Mesenchymal stem cell (in vitro differentiated cells and primary cell): ENCODE results near the gene PAPOLB.
A peak's percentile ranks its signal among the peaks of the same experiment; 100 is the strongest.

Experiments
- DNase-seq: peaks from one replicate; pipeline ENCODE4 v3.0.0-alpha.2; 2013
- H2AFZ ChIP-seq: one replicate; pipeline ENCODE4 v1.6.1; 2013; ENCODE audit warnings: low read depth, mild to moderate bottlenecking, control low read depth, inconsistent platforms, low read length, moderate library complexity
- H2AK5ac ChIP-seq: 2 replicates; pipeline ENCODE4 v1.6.1; 2013; ENCODE audit warnings: low read length, moderate library complexity, mild to moderate bottlenecking, inconsistent platforms; ENCODE audit not compliant: severe bottlenecking
- H2BK120ac ChIP-seq: one replicate; pipeline ENCODE4 v1.6.1; 2013; ENCODE audit warnings: low read depth, mild to moderate bottlenecking, inconsistent platforms, low read length, moderate library complexity
- H2BK12ac ChIP-seq, 2 experiments: one replicate each; pipeline ENCODE4 v1.6.1; 2013; ENCODE audit warnings: inconsistent platforms in 2 of 2, low read length in 2 of 2, mild to moderate bottlenecking in 2 of 2, moderate library complexity in 2 of 2, control low read depth in 1 of 2
- H2BK15ac ChIP-seq: one replicate; pipeline ENCODE4 v1.6.1; 2013; ENCODE audit warnings: mild to moderate bottlenecking, low read depth, inconsistent platforms; ENCODE audit not compliant: poor library complexity, severe bottlenecking
- H2BK5ac ChIP-seq: 2 replicates; pipeline ENCODE4 v1.6.1; 2013; ENCODE audit warnings: low read depth, mild to moderate bottlenecking, low read length, control low read depth, inconsistent platforms; ENCODE audit not compliant: poor library complexity, severe bottlenecking
- H3K14ac ChIP-seq, 2 experiments: one replicate each; pipeline ENCODE4 v1.6.1; 2013; ENCODE audit warnings: inconsistent platforms in 2 of 2, low read length in 2 of 2, control low read depth in 1 of 2, mild to moderate bottlenecking in 1 of 2, moderate library complexity in 1 of 2
- H3K18ac ChIP-seq, 2 experiments: one replicate each; pipeline ENCODE4 v1.6.1; 2013; ENCODE audit warnings: inconsistent platforms in 2 of 2, low read length in 2 of 2, control low read depth in 1 of 2, low read depth in 1 of 2, mild to moderate bottlenecking in 1 of 2
- H3K23ac ChIP-seq, 2 experiments: one replicate each; pipeline ENCODE4 v1.6.1; 2013; ENCODE audit warnings: inconsistent platforms in 2 of 2, low read length in 2 of 2, mild to moderate bottlenecking in 2 of 2, moderate library complexity in 2 of 2, control low read depth in 1 of 2
- H3K27ac ChIP-seq: 2 replicates; pipeline ENCODE4 v1.5.1; 2013; ENCODE audit warnings: mild to moderate bottlenecking, moderate library complexity, low read length, control low read depth, inconsistent platforms; ENCODE audit not compliant: poor library complexity, severe bottlenecking
- H3K27me3 ChIP-seq, 2 experiments: 2 replicates each; pipeline versions ENCODE4 v1.6.1 to v1.7.0; 2013; ENCODE audit warnings: low read length in 2 of 2, mild to moderate bottlenecking in 2 of 2, moderate library complexity in 2 of 2, control low read depth in 1 of 2, inconsistent platforms in 1 of 2; ENCODE audit not compliant: control insufficient read depth in 1 of 2, insufficient read depth in 1 of 2
- H3K36me3 ChIP-seq, 2 experiments: 2 replicates each; pipeline versions ENCODE4 v1.6.1 to v1.7.0; 2013; ENCODE audit warnings: low read length in 2 of 2, control low read depth in 1 of 2, inconsistent platforms in 1 of 2, low read depth in 1 of 2, mild to moderate bottlenecking in 1 of 2; ENCODE audit not compliant: insufficient read depth in 2 of 2, control insufficient read depth in 1 of 2
- H3K4ac ChIP-seq, 2 experiments: one replicate each; pipeline ENCODE4 v1.6.1; 2013; ENCODE audit warnings: inconsistent platforms in 2 of 2, low read length in 2 of 2, mild to moderate bottlenecking in 2 of 2, moderate library complexity in 2 of 2, control low read depth in 1 of 2, low read depth in 1 of 2
- H3K4me1 ChIP-seq: 2 replicates; pipeline ENCODE4 v1.6.1; 2013; ENCODE audit warnings: low read depth, low read length, control low read depth; ENCODE audit not compliant: control insufficient read depth, insufficient read depth
- H3K4me2 ChIP-seq: 2 replicates; pipeline ENCODE4 v1.6.1; 2013; ENCODE audit warnings: low read length, mild to moderate bottlenecking, inconsistent platforms; ENCODE audit not compliant: poor library complexity, severe bottlenecking
- H3K4me3 ChIP-seq, 2 experiments: 2 replicates each; pipeline versions ENCODE4 v1.5.1 to v1.7.0; 2013; ENCODE audit warnings: low read length in 2 of 2, mild to moderate bottlenecking in 2 of 2, control low read depth in 1 of 2, low read depth in 1 of 2; ENCODE audit not compliant: insufficient read depth in 1 of 2
- H3K79me1 ChIP-seq: replicated peaks from 2 replicates; pipeline ENCODE4 v1.6.1; 2013; ENCODE audit warnings: mild to moderate bottlenecking, control low read depth, low read length, inconsistent platforms; ENCODE audit not compliant: poor library complexity, severe bottlenecking
- H3K9ac ChIP-seq: 2 replicates; pipeline ENCODE4 v1.7.0; 2013; ENCODE audit warnings: mild to moderate bottlenecking, low read length, moderate library complexity
- H3K9me3 ChIP-seq: 2 replicates; pipeline ENCODE4 v1.7.0; 2013; ENCODE audit warnings: mild to moderate bottlenecking, low read length; ENCODE audit not compliant: control insufficient read depth
- H4K8ac ChIP-seq: one replicate; pipeline ENCODE4 v1.6.1; 2013; ENCODE audit warnings: inconsistent platforms, mild to moderate bottlenecking, low read length, moderate library complexity
- H4K91ac ChIP-seq: one replicate; pipeline ENCODE4 v1.6.1; 2013; ENCODE audit warnings: mild to moderate bottlenecking, low read length, inconsistent platforms
- WGBS: methylation state at CpG from one replicate; pipeline ENCODE4 v1.1.7; 2013; ENCODE audit warnings: mixed read lengths; 5-methylcytosine and 5-hydroxymethylcytosine counted together

PAPOLB gene

GRCh38 chr7:4831723-4832495 lies 29.9 kb downstream of the PAPOLB start:
- no peak overlapping the region for H4K91ac ChIP-seq
- H3K23ac ChIP-seq, result no peak overlapping the region
- no peak overlapping the region for H3K4me2 ChIP-seq
- WGBS, result 87% methylated on average over 17 of the region's 17 CpGs
- H3K79me1 ChIP-seq, result no peaks in the 10 kb centered on the region
- no peaks in the 10 kb centered on the region for H3K36me3 ChIP-seq
- H3K4me3 ChIP-seq, result no peak overlapping the region
- no peak overlapping the region for H3K4ac ChIP-seq
- no peak overlapping the region for H4K8ac ChIP-seq
- no peak for DNase-seq
- no peak overlapping the region for H3K9ac ChIP-seq
- H2BK5ac ChIP-seq, result no peak overlapping the region
- H2BK12ac ChIP-seq, result no peak overlapping the region
- no peak overlapping the region for H2AK5ac ChIP-seq
- H2BK120ac ChIP-seq, result no peak overlapping the region
- no peak overlapping the region for H3K14ac ChIP-seq
- H3K27me3 ChIP-seq, result no peaks in the 10 kb centered on the region
- H2BK15ac ChIP-seq, result no peak overlapping the region
- H3K18ac ChIP-seq, result no peak overlapping the region
- H2AFZ ChIP-seq, result no peak overlapping the region
- no peak overlapping the region for H3K27ac ChIP-seq
- H3K4me1 ChIP-seq, result peaks cover 4% of the 10 kb centered on the region
- H3K9me3 ChIP-seq, result no peaks in the 10 kb centered on the region

DNA sequence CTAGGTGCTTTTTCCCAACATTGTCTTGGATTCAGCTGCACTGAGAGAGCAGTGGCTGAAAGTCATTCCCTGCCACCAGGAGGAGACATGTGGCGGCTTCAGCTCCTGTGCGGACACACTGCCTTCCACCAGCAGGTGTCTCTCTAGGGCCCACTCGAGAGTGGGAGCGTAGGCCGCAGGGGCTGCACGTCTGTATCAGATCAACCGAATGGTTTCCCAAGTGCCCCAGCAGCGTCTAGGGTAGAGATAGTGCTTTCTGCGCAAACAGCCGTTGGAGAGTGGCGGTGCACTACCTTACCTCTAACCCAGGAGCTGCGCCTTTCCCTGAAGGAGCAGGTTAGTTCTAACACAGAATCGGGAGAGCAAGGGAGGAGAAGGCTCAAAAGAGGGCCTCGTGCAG lies 31.7 kb downstream of the PAPOLB start:
- Histone ChIP-seq H4K91ac (no peak overlapping the region), H3K9ac (no peak overlapping the region), H3K27me3 (no peaks in the 10 kb centered on the region), H4K8ac (no peak overlapping the region), H3K9me3 (no peaks in the 10 kb centered on the region), H3K27ac (no peak overlapping the region), H2BK5ac (no peak overlapping the region), H3K36me3 (no peaks in the 10 kb centered on the region), H2AFZ (no peak overlapping the region), H2BK12ac (no peak overlapping the region), H3K14ac (no peak overlapping the region), H3K4me1 (no peaks in the 10 kb centered on the region), H3K4ac (no peak overlapping the region), H3K79me1 (no peaks in the 10 kb centered on the region), H2BK15ac (no peak overlapping the region), H3K23ac (no peak overlapping the region), H2BK120ac (no peak overlapping the region), H3K4me2 (no peak overlapping the region), H3K18ac (no peak overlapping the region), H2AK5ac (no peak overlapping the region), H3K4me3 (no peak overlapping the region)
- 60% methylated on average over 14 of the region's 14 CpGs for WGBS
- peak; percentile 64 for DNase-seq

- no peak overlapping the region for H2BK15ac ChIP-seq
- no peaks in the 10 kb centered on the region for H3K79me1 ChIP-seq
- H3K23ac ChIP-seq, result no peak overlapping the region
- H3K9me3 ChIP-seq, result no peaks in the 10 kb centered on the region
- no peak overlapping the region for H3K27ac ChIP-seq
- H3K27me3 ChIP-seq, result peaks cover 0 to 4% of the 10 kb centered on the region in 2 experiments
- no peak overlapping the region for H2BK120ac ChIP-seq
- no peak overlapping the region for H3K9ac ChIP-seq
- H3K4me3 ChIP-seq, result no peak overlapping the region
- H4K8ac ChIP-seq, result no peak overlapping the region
- no peak for DNase-seq
- H3K36me3 ChIP-seq, result no peaks in the 10 kb centered on the region
- no peak overlapping the region for H2AK5ac ChIP-seq
- H3K14ac ChIP-seq, result no peak overlapping the region
- H3K4ac ChIP-seq, result no peak overlapping the region
- H2AFZ ChIP-seq, result no peak overlapping the region
- no peak overlapping the region for H2BK12ac ChIP-seq
- H2BK5ac ChIP-seq, result no peak overlapping the region
- H3K4me1 ChIP-seq, result no peaks in the 10 kb centered on the region
- WGBS, result 85% methylated on average over 17 of the region's 17 CpGs
- H3K4me2 ChIP-seq, result no peak overlapping the region
- H3K18ac ChIP-seq, result no peak overlapping the region
- H4K91ac ChIP-seq, result no peak overlapping the region
Observed at GRCh38 chr7:4828720-4829383, 33.0 kb downstream of the PAPOLB start.

DNA sequence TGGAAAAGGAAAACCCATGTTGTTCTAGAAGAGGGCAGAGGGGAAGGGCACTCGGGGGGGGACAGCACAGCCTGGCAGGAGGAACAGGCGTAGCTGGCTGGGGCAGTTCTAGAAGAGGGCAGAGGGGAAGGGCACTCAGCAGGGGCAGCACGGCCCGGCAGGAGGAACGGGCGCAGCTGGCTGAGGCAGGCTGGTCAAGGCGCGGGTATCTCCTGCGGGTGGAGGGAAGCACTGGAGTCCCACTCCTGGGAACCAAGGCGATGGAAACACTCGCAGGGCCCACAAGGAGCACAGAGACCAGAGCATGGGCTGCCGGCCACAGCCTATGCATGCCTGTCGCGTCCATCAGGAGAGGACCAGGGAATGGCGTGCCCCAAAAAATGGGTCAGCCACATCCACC lies 36.7 kb downstream of the PAPOLB start:
- no peak overlapping the region for H3K9ac ChIP-seq
- no peak overlapping the region for H3K4me2 ChIP-seq
- H2BK5ac ChIP-seq, result no peak overlapping the region
- H3K4ac ChIP-seq, result no peak overlapping the region
- H4K91ac ChIP-seq, result no peak overlapping the region
- H3K14ac ChIP-seq, result no peak overlapping the region
- no peak overlapping the region for H2AK5ac ChIP-seq
- H2BK15ac ChIP-seq, result no peak overlapping the region
- H3K18ac ChIP-seq, result no peak overlapping the region
- no peaks in the 10 kb centered on the region for H3K36me3 ChIP-seq
- peaks cover 1% of the 10 kb centered on the region for H3K4me1 ChIP-seq
- H4K8ac ChIP-seq, result no peak overlapping the region
- no peaks in the 10 kb centered on the region for H3K79me1 ChIP-seq
- no peak overlapping the region for H2BK120ac ChIP-seq
- DNase-seq, result no peak
- WGBS, result 91% methylated on average over 15 of the region's 15 CpGs
- H3K23ac ChIP-seq, result no peak overlapping the region
- peaks cover 3 to 16% of the 10 kb centered on the region in 2 experiments for H3K27me3 ChIP-seq
- no peaks in the 10 kb centered on the region for H3K9me3 ChIP-seq
- H3K27ac ChIP-seq, result no peak overlapping the region
- H2BK12ac ChIP-seq, result no peak overlapping the region
- no peak overlapping the region for H3K4me3 ChIP-seq
- no peak overlapping the region for H2AFZ ChIP-seq
